Chondrocyte (in vitro differentiated cells): ENCODE results near the gene RMRP. TPM values are rescaled to one million over a fixed set of nuclear protein-coding genes. Genes with fewer than 3 reads are reported as not detected.

Source experiments
- DNase-seq: peaks from one replicate; pipeline ENCODE4 v3.0.0; 2021; ENCODE audit warnings: mixed read lengths, low spot score
- H3K27ac Mint-ChIP-seq: one replicate; pipeline ENCODE4 v1.8.0; 2021; ENCODE audit warnings: mild to moderate bottlenecking, moderate library complexity, mixed read lengths; ENCODE audit not compliant: unreplicated experiment
- H3K27me3 Mint-ChIP-seq: 2 replicates; pipeline ENCODE4 v1.8.0; 2021; ENCODE audit warnings: low read depth, mixed read lengths
- H3K36me3 Mint-ChIP-seq: 2 replicates; pipeline ENCODE4 v1.8.0; 2021; ENCODE audit warnings: low read depth, mixed read lengths
- H3K4me1 Mint-ChIP-seq: 2 replicates; pipeline ENCODE4 v1.8.0; 2021; ENCODE audit warnings: low read depth, mild to moderate bottlenecking, mixed read lengths
- H3K4me3 Mint-ChIP-seq: one replicate; pipeline ENCODE4 v1.8.0; 2021; ENCODE audit warnings: mild to moderate bottlenecking, moderate library complexity, mixed read lengths; ENCODE audit not compliant: unreplicated experiment
- H3K9me3 Mint-ChIP-seq: 2 replicates; pipeline ENCODE4 v1.8.0; 2021; ENCODE audit warnings: low read depth, mixed read lengths
- total RNA-seq: library from RNA; stranded (reverse); gene quantifications from 3 replicates; pipeline ENCODE4 v1.2.1, GENCODE V29; 2021
- TF ChIP-seq, protein P1 (sequence below): fragments of 200-600 bp; sonication (generic); IDR thresholded peaks from 2 replicates; pipeline ENCODE4 v1.5.0; 2021; ENCODE audit warnings: antibody characterized with exemption, mild to moderate bottlenecking, moderate library complexity

RMRP gene
- total RNA-seq, 1 donor from 2014 or later, result 12,386 TPM

DNA sequence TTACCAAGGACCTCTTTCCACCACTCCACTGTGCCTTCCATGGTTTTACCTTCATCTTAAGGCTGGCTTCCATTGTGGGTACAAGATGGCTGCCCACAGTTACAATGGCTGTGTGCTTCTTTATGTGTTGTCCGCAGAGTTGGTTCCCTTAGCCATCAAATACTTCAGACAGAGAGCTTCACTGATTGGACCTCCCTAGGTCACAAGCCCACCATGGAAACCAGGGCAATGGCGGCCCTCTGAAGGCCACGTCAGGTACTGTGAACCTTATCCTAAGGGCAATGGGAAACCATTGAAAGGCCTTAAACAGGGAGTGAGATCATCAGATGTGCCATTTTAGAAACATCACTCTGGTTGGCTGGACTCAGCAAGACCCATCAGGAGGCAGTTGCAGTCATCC is 10.1 kb upstream of the RMRP start:
- TF ChIP-seq, protein P1, sequence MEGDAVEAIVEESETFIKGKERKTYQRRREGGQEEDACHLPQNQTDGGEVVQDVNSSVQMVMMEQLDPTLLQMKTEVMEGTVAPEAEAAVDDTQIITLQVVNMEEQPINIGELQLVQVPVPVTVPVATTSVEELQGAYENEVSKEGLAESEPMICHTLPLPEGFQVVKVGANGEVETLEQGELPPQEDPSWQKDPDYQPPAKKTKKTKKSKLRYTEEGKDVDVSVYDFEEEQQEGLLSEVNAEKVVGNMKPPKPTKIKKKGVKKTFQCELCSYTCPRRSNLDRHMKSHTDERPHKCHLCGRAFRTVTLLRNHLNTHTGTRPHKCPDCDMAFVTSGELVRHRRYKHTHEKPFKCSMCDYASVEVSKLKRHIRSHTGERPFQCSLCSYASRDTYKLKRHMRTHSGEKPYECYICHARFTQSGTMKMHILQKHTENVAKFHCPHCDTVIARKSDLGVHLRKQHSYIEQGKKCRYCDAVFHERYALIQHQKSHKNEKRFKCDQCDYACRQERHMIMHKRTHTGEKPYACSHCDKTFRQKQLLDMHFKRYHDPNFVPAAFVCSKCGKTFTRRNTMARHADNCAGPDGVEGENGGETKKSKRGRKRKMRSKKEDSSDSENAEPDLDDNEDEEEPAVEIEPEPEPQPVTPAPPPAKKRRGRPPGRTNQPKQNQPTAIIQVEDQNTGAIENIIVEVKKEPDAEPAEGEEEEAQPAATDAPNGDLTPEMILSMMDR, result no peak
- no peaks in the 10 kb centered on the region for H3K9me3 Mint-ChIP-seq
- DNase-seq, result no peak
- no peaks in the 10 kb centered on the region for H3K27me3 Mint-ChIP-seq
- H3K27ac Mint-ChIP-seq, result no peak overlapping the region
- H3K36me3 Mint-ChIP-seq, result no peaks in the 10 kb centered on the region
- H3K4me3 Mint-ChIP-seq, result no peak overlapping the region
- H3K4me1 Mint-ChIP-seq, result peaks cover 50% of the 10 kb centered on the region

DNA sequence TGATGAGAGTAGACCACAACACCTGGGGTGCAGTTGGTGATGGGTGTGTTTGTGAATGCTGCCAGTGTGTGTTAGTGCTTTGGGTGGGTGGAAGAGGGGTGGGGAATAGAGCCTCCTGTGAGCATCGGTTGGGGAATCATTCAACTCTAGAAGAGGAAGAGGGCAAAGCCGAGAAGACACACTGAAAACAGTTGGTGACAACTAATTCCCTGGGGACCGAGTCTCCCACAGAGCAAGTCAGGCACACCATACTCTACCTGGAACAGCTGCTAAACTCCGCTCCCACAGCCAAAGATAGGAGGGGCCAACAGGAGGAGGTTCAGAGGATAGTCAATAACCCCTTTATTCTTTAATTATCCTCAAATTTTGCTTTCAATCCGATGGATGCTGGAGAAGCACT is 8.7 kb upstream of the RMRP start:
- Mint-ChIP-seq H3K4me3 (no peak overlapping the region), H3K27me3 (no peaks in the 10 kb centered on the region), H3K36me3 (peaks cover 3% of the 10 kb centered on the region), H3K27ac (no peak overlapping the region), H3K4me1 (peaks cover 60% of the 10 kb centered on the region), H3K9me3 (no peaks in the 10 kb centered on the region)
- DNase-seq, result no peak
- TF ChIP-seq, protein P1, result no peak

DNA sequence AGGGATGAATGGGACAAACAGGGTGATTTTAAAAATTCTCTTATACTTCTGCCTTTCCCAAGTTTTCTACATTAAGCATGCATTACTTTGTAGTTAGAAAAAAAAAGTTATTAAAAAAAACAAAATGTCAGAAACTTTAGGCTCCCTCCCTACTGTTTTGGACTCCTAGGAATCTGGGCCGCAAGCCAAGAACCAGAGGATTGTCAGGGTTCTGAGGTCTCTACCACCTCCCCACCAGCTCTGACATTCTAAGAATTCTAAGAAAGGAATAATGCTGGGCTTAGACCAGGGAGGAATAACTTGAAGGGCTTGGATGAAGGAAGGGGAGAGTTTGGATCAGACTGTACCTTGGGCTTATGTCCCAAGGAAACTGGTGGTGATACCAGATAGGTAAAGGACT is 8.2 kb upstream of the RMRP start:
- H3K36me3 Mint-ChIP-seq, result peaks cover 4% of the 10 kb centered on the region
- H3K27me3 Mint-ChIP-seq, result no peaks in the 10 kb centered on the region
- peak overlapping the region; percentile 6 for H3K4me3 Mint-ChIP-seq
- TF ChIP-seq, protein P1, result no peak
- H3K4me1 Mint-ChIP-seq, result peaks cover 64% of the 10 kb centered on the region
- DNase-seq, result no peak
- peak overlapping the region; percentile 67 for H3K27ac Mint-ChIP-seq
- H3K9me3 Mint-ChIP-seq, result no peaks in the 10 kb centered on the region

DNA sequence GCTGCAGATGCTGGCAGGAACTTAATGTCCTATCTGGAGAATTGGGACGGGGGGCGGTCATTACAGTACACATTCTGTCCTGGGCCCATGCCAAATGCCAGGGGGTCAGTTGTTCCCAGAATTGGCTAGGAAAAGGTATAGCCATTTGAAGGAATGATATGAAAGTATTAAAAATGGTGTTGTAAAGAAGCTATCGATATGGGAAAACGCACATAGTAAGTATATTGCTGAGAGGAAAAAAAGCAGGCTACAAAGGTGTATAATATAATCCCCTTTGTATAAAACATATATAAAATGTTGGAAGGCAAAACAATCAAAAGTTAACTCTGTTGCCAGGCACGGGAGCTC is 7.6 kb upstream of the RMRP start:
- peak overlapping the region; percentile 51 for H3K27ac Mint-ChIP-seq
- TF ChIP-seq, protein P1, result no peak
- H3K4me3 Mint-ChIP-seq, result peak overlapping the region; percentile 73
- no peak for DNase-seq
- H3K36me3 Mint-ChIP-seq, result peaks cover 10% of the 10 kb centered on the region
- no peaks in the 10 kb centered on the region for H3K27me3 Mint-ChIP-seq
- H3K9me3 Mint-ChIP-seq, result no peaks in the 10 kb centered on the region
- H3K4me1 Mint-ChIP-seq, result peaks cover 70% of the 10 kb centered on the region

DNA sequence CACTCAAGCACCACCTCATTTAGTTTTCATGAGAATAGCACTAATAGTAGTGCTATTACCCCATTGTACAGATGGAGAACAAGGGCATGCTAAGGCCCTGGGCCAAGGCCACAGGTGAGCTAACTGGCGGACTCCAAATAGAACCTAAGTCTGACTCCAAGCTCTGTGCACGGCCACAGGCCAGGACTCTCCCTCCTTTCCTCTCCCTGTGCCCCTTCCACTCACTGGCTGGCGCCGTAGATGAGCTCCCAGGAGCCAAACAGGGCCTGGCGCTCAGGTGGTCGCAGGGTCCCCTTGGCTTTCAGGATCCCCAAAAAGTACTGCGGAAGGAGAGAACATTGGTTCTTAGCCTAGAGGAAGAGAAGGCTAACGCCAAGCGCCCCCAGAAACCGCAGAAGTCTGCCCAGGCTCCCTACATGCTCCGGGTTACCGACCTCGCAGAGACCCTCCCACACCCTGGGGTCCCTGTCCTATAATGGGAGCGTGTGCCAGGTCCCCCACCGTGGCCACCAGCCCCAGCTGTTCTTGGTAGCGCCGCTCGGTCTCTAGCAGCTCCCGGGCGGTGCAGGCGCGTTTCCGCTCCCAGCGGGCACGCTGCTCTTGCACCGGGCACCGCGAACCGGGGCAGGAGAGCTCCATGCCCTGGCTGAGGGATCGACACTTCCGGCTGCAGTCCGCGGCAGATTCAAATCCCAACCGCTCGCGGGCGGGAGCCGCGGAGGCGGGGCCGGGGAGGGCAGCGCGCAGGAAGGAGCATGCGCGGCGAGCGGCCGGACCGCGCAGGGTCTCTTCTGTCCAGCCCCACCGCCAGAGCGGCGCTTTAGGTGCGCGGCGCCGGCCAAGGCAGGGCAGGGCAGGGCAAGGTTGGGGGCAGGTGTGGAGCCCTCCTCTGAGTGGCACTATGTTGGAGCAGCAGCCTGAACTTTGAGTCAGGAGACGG is 7.0 kb upstream of the RMRP start, which contains the start of gene ARHGEF39:
ARHGEF39 (minus strand) TSS at position 665 of the 940 bp plus-strand sequence; CDS start at position 639, 26 bp downstream.
- TF ChIP-seq, protein P1, result peak; percentile 64
- Mint-ChIP-seq H3K9me3 (no peaks in the 10 kb centered on the region), H3K36me3 (peaks cover 10% of the 10 kb centered on the region), H3K4me3 (peak within 1 kb of the TSS; percentile 73), H3K27ac (peak within 1 kb of the TSS; percentile 69), H3K27me3 (no peaks in the 10 kb centered on the region), H3K4me1 (peaks cover 75% of the 10 kb centered on the region)
- no peak for DNase-seq
